ENCODE data around the gene DHRS1.
A peak's percentile ranks its signal among the peaks of the same experiment; 100 is the strongest.

The DHRS1 gene

DNA sequence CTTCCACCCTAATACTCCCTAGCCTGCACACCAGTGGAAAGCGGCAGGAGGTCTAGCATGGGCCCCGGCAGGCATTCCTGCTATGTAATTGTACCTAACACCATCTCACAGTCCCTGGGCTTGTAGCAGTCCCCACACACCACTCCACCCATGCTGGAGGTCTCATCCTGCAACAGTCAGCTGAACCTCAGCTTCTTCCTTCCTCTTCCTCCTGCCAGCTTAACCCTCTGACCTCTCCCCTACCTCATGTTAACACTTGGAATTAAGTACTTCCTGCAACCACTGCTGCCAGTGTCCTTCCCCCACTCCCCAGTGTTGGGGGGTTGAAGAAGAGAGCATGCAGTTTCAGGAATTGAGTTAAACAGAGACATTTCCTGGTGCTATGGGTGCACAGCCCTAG lies 27.7 kb upstream of the DHRS1 start:
- DNase-seq: no peak

- DNase-seq: no peak
Measured at GRCh38 chr14:24325963-24326362, 26.4 kb upstream of the DHRS1 start.

DNA sequence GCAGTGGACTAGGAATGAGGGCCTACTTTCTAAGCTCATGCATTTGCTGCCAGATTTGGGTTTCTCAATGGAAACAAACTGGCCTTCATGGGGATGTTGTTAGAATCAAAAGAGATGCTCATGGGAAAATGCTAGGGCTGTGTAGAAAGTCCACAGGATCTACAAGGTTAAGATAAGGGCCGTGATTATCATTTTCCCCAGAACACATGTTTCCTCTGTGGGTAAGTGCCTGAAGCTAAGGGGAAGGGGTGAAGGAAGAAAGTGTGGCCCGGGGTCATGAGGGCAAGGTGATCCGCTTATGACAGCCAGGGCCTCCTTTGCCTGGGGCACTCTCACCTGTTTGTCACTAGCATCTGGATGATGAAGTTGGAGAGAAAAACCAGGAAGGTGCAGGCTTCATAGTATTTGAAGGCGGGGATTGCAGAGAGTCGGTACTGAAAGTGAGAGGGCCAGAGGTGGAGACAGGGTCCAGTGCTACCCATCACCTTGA lies 25.5 kb upstream of the DHRS1 start:
- no peak for DNase-seq

- DNase-seq: no peak
Measured at GRCh38 chr14:24324024-24324423, 24.4 kb upstream of the DHRS1 start.

DNA sequence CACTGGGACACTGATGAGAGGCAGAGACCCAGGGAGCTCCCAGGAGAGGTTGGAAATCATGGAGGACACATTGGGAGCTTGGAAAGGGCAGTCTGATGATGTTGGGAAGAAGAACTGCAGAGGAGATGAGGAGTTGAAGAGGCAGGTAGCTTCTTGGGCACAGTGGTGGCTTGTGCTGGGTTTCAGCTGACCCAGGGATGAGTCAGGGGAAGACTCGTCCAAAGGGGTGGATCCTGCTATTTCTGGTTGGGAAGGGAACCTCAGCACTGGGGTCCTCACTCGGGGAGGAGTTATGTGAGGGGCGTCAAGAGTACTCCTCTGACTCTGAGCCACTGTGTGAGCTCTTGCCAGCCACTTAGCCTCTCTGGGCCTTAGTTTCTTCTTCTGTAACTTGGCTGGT lies 23.8 kb upstream of the DHRS1 start:
- DNase-seq: no peak

- no peak for DNase-seq
Measured at GRCh38 chr14:24322672-24323071, 23.1 kb upstream of the DHRS1 start.

- no peak for DNase-seq
Measured at GRCh38 chr14:24321212-24321975, 21.8 kb upstream of the DHRS1 start.

GRCh38 chr14:24317141-24317928 lies 17.8 kb upstream of the DHRS1 start:
- no peak for DNase-seq

DNA sequence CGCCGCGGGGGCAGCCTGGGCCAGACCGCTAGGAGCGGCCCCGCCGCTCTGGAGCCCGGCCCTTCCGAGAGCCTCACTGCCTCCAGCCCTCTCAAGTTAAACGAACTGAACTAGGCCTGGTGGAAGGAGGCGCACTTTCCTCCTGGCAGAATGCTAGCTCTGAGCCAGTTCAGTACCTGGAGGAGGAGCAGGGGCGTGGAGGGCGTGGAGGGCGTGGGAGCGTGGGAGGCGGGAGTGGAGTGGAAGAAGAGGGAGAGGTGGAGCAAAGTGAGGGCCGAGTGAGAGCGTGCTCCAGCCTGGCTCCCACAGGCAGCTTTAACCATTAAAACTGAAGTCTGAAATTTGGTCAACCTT lies 17.0 kb upstream of the DHRS1 start:
- no peak for DNase-seq

GRCh38 chr14:24315807-24316596 lies 16.4 kb upstream of the DHRS1 start:
- no peak for DNase-seq

DNA sequence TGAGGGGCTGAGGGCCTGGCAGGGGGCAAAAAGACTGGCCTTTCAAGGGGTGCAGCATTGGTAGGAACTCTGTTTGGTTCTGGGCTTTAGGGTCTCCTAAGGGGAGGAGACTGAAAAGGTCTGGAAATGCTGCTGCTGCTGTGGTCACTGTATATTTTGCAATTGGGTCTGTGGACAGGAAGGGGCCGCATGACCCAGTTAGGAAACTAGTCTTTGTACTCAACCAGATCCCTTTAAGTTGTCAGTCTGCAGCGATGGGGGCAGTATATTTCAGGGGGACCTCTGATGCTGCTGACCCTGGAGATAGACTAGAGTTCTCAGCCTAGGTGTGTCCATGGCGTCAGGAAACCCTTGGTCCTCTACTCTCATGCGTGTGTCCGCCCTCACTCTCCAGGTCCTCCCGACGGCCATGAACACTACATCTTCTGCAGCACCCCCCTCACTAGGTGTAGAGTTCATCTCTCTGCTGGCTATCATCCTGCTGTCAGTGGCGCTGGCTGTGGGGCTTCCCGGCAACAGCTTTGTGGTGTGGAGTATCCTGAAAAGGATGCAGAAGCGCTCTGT lies 15.7 kb upstream of the DHRS1 start:
- no peak for DNase-seq

- DNase-seq: no peak
Measured at GRCh38 chr14:24314377-24315193, 15.0 kb upstream of the DHRS1 start.

- DNase-seq: no peak
Measured at GRCh38 chr14:24313913-24314312, 14.3 kb upstream of the DHRS1 start.

DNA sequence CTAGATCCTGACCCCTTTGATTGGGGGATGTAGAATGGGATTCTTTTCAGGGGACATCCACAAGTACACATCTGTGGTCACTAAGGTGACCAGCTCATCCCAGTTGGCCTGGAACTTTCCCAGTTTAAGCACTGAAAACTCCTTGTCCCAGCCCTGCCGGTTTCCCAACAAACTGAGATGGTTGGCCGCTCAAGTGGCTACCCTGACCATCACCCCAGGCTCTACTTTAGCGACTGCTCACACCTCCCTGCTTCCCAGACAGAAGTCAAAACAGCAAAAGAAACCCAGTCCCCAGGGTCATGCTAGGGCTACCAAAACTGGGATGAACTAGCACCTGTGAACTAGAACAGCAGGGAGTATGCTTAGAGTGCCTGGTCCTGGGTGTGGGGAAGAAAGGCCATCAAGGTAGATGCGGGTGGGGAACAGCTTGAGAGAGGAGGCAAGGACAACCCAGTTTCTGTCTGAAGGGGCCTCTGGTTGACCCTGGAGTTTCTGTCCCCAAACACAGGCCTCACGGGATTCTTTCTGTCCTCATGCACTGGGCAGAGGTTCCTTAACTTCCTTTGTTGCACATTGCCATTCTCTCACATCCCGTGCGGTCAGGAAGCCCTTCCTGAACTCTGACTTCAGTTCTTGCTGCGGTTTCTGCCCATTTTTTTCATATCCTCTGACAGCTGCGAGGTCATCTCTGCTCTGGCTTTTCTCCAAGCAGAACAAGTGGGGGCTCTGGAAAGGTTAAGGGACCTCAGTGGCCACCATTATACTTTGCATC lies 13.3 kb upstream of the DHRS1 start:
- no peak for DNase-seq

DNA sequence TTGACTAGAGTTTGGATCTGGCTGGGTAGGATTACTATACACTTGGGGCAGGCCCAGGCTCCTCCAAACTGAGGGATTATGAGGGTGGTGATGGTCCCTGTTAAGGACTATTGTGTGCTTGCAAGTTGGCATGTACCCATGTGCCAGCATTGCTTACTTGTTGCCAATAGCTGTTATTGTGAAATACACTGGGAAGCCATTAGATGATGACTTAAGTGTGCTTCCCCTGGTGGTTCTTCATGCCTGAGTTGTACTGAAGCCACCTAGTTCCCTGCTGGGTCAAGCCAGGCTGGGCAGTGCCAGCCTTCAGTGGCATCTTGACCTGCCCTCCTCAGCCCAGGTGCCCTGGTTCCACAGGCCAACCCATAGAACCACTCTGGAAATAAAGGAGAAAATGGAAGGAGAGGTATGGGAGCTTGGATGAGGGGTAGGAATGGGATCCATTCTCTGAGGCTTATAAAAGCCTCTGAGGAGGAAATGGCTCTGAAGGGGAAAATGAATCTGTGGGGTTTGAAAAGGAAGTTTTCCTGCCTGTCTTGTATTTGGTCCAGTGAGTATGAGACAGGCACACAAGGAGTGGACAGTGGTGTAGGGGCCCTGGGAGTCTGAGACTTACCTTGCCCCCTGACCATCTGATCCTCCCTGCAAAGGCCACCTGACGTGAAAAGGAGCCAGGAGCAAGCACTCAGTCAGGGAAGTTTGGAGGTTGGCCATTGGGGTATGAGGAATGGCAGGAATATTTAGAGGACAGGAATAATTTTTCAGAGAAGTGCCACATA lies 12.4 kb upstream of the DHRS1 start:
- DNase-seq: no peak

GRCh38 chr14:24310646-24311604 lies 11.3 kb upstream of the DHRS1 start, which contains the start of gene LTB4R:
LTB4R (plus strand) TSS chr14:24311502; CDS start chr14:24315652, 4,150 bp downstream.
- DNase-seq: peak; percentile 83

DNA sequence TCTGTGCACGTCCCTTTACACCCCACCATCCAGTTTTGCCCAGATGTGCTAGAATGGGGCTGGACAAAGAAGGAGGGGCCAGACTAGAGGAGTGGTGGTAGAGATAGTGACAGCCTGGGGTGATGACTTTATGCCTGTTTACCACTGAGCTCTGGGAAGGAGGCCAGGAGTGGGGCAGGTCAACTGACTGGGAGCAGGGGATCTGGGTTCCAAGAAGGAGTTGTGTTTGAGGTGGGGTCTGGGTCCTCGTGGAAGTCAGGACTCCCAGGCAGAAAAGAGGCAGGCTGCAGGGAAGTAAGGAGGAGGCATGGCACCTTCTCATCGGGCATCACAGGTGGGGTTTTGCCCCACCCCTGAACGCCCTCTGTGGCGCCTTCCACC lies 10.7 kb upstream of the DHRS1 start:
- DNase-seq: no peak

DNA sequence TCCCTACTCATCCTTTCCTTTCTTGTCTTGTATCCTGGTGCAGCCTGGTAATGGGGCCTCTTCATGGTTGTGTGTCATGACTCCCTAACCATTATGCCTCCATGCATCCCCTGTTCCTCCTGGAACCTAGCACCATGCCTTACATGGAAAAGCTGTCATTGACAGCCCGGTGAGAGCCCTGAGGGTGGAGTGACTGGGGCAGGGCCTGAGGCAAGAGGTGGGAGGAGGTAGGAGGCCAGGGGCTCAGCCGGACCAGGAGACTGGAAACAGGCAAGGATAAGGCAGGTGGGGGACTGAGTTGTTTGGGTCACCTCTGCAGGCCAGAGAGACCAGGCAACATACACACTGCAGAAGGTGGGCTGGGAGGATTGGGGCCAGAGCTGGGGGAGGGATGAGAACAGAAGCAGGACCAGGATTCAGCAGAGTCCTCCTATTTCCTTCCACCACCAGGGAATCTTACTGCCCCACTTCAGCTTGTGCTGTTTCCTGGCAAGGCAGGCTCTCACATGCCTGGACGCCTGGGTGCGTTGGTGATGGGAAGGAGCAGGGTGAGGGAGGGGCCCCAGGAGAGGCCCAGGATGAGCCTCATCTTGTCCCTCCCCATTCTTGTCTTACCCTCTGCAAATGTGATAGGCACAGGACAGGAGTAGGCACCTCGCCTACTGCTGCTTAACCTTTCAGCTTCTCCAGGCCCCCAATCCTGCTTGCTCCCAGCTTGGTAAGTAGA lies 10.1 kb upstream of the DHRS1 start, which contains the start of gene LTB4R2:
TSS of gene LTB4R2 (plus strand) at position 603 of the 727 bp plus-strand sequence. CDS start 525 bp downstream, outside the sequence.
- no peak for DNase-seq

All from right forelimb (tissue), 1 donor.